HepG2 (cell line): Measurements from ENCODE around the gene ZNF655. TPM values are rescaled to one million over a fixed set of nuclear protein-coding genes. Genes with fewer than 3 reads are reported as not detected.

Experiments
- ATAC-seq: fragments of 200-7000 bp; cut with Tn5 transposase; 3 replicates; pipeline ENCODE4 v1.9.1; 2020; ENCODE audit warnings: mild to moderate bottlenecking, moderate library complexity
- BruUV-seq: library from RNA; stranded (reverse); fragments of 400-500 nt; replicated peaks from 2 replicates; lab custom pipeline; 2021; lab: Mats Ljungman, UMichigan
- CTCF ChIA-PET: fragments of 300-600 bp; formaldehyde crosslinking; extraction: SDS; loops from one replicate; lab custom pipeline; 2021; ENCODE audit warnings: low total read pairs, inconsistent platforms, low intra/inter-chr PET ratio; lab: Yijun Ruan, JAX
- POLR2A ChIA-PET: fragments of 350-600 bp; sonication (Branson Sonifier 250); formaldehyde crosslinking; loops from one replicate; lab custom pipeline; 2020; ENCODE audit warnings: antibody characterized with exemption, inconsistent platforms; lab: Yijun Ruan, JAX
- DNase-seq: peaks from one replicate; pipeline ENCODE4 v3.0.0-alpha.2; 2015; ENCODE audit warnings: low spot score
- FAIRE-seq: peaks from 3 replicates; lab custom pipeline; 2011; peaks lifted over from hg19 to GRCh38; lab: Jason Lieb, UNC
- H2AFZ ChIP-seq: one replicate; pipeline ENCODE4 v1.6.1; 2011; ENCODE audit warnings: low read length, inconsistent platforms
- H3K27ac ChIP-seq: fragments of 300-600 bp; 3 replicates; pipeline ENCODE4 v1.8.0; 2011; ENCODE audit warnings: mixed run types, mild to moderate bottlenecking, mixed read lengths, low read length, inconsistent platforms; ENCODE audit not compliant: insufficient read depth; ENCODE audit errors: extremely low read length
- H3K27me3 ChIP-seq, 2 experiments: fragments of 200-600 bp in 1 of 2; 2 replicates in 1 of 2; 3 replicates in 1 of 2; pipeline versions ENCODE4 v1.6.0 to v1.8.0; 2011; ENCODE audit warnings: low read length in 2 of 2, mild to moderate bottlenecking in 2 of 2, moderate library complexity in 2 of 2, inconsistent platforms in 1 of 2; ENCODE audit not compliant: insufficient read depth in 2 of 2, control insufficient read depth in 1 of 2
- H3K36me3 ChIP-seq, 2 experiments: fragments of 200-600 bp in 1 of 2; replicated peaks in 1 of 2; 2 replicates in 1 of 2; 3 replicates in 1 of 2; pipeline versions ENCODE4 v1.5.1 to v1.8.0; 2011; ENCODE audit warnings: low read length in 2 of 2, inconsistent platforms in 1 of 2; ENCODE audit not compliant: insufficient read depth in 2 of 2, control insufficient read depth in 1 of 2
- H3K4me1 ChIP-seq: 2 replicates; pipeline ENCODE4 v1.5.1; 2012; ENCODE audit warnings: low read length, inconsistent platforms; ENCODE audit not compliant: insufficient read depth
- H3K4me2 ChIP-seq: 2 replicates; pipeline ENCODE4 v1.6.0; 2011; ENCODE audit warnings: low read depth, low read length, inconsistent platforms
- H3K4me3 ChIP-seq, 3 experiments: fragments of 200-600 bp in 1 of 3; sonication (generic), shearing (Covaris generic) in 1 of 3; replicated peaks in 1 of 3; 2 replicates each; pipeline ENCODE4 v1.5.1; 2011 to 2016; ENCODE audit warnings: low read length in 3 of 3, inconsistent platforms in 2 of 3, low read depth in 2 of 3, mild to moderate bottlenecking in 2 of 3, control low read depth in 1 of 3, mixed read lengths in 1 of 3; ENCODE audit not compliant: insufficient read depth in 1 of 3
- H3K79me2 ChIP-seq: one replicate; pipeline ENCODE4 v1.6.1; 2011; ENCODE audit warnings: low read length, inconsistent platforms; ENCODE audit not compliant: insufficient read depth
- H3K9ac ChIP-seq: 2 replicates; pipeline ENCODE4 v1.6.0; 2011; ENCODE audit warnings: mild to moderate bottlenecking, low read depth, low read length, inconsistent platforms; ENCODE audit not compliant: insufficient read depth
- H3K9me3 ChIP-seq: 2 replicates; pipeline ENCODE4 v1.5.1; 2012; ENCODE audit warnings: mild to moderate bottlenecking, low read length
- H4K20me1 ChIP-seq: 2 replicates; pipeline ENCODE4 v1.6.0; 2011; ENCODE audit warnings: inconsistent platforms, mild to moderate bottlenecking, low read length, moderate library complexity; ENCODE audit not compliant: insufficient read depth
- CSRNP2 ChIP-seq: sonication (generic); formaldehyde crosslinking; conservative IDR thresholded peaks from 2 replicates; pipeline ENCODE4 v1.8.0; 2022; ENCODE audit warnings: low read depth, missing genetic modification reagents
- HDAC2 ChIP-seq: sonication (generic); formaldehyde crosslinking; IDR thresholded peaks from 2 replicates; pipeline ENCODE4 v1.4.0; 2020; ENCODE audit warnings: missing genetic modification reagents
- IRF9 ChIP-seq: sonication (generic); formaldehyde crosslinking; IDR thresholded peaks from 2 replicates; pipeline ENCODE4 v1.8.0; 2022; ENCODE audit warnings: missing genetic modification reagents, mild to moderate bottlenecking, borderline replicate concordance
- JUNB ChIP-seq: sonication (generic); formaldehyde crosslinking; IDR thresholded peaks from 2 replicates; pipeline ENCODE4 v1.8.0; 2022; ENCODE audit warnings: missing genetic modification reagents, mild to moderate bottlenecking, borderline replicate concordance
- KDM1A ChIP-seq: IDR thresholded peaks from 2 replicates; pipeline ENCODE4 v1.6.1; 2016; ENCODE audit warnings: missing compliant biosample characterization
- KLF12 ChIP-seq: sonication (generic); formaldehyde crosslinking; IDR thresholded peaks from 2 replicates; pipeline ENCODE4 v1.4.0; 2020; ENCODE audit warnings: missing genetic modification reagents, borderline replicate concordance
- MTA3 ChIP-seq: sonication (generic); formaldehyde crosslinking; IDR thresholded peaks from 2 replicates; pipeline ENCODE4 v1.4.0; 2020; ENCODE audit warnings: missing genetic modification reagents
- NAIF1 ChIP-seq: sonication (generic); formaldehyde crosslinking; IDR thresholded peaks from 2 replicates; pipeline ENCODE4 v1.5.0; 2020; ENCODE audit warnings: mild to moderate bottlenecking, missing genetic modification reagents, borderline replicate concordance
- NCOA1 ChIP-seq: sonication (generic); formaldehyde crosslinking; IDR thresholded peaks from 2 replicates; pipeline ENCODE4 v1.9.0; 2021; ENCODE audit warnings: missing genetic modification reagents
- RFX5 ChIP-seq: IDR thresholded peaks from 2 replicates; pipeline ENCODE4 v1.6.1; 2011; ENCODE audit warnings: low read depth, low read length, improper control_type of control experiment
- ZFP62 ChIP-seq: sonication (generic); formaldehyde crosslinking; IDR thresholded peaks from 2 replicates; pipeline ENCODE4 v1.4.0; 2020; ENCODE audit warnings: missing genetic modification reagents
- ZMYM3 ChIP-seq: sonication (generic); formaldehyde crosslinking; IDR thresholded peaks from 2 replicates; pipeline ENCODE4 v1.5.1; 2020; ENCODE audit warnings: mild to moderate bottlenecking, missing genetic modification reagents
- ZNF10 ChIP-seq: sonication (generic); formaldehyde crosslinking; IDR thresholded peaks from 2 replicates; pipeline ENCODE4 v1.4.0; 2020; ENCODE audit warnings: mild to moderate bottlenecking, low read depth, missing genetic modification reagents, borderline replicate concordance
- ZNF121 ChIP-seq: sonication (generic); formaldehyde crosslinking; IDR thresholded peaks from 2 replicates; pipeline ENCODE4 v1.5.0; 2020; ENCODE audit warnings: mild to moderate bottlenecking, missing genetic modification reagents
- ZNF18 ChIP-seq: sonication (generic); formaldehyde crosslinking; IDR thresholded peaks from 2 replicates; pipeline ENCODE4 v1.8.0; 2022; ENCODE audit warnings: mild to moderate bottlenecking, missing genetic modification reagents; ENCODE audit not compliant: insufficient replicate concordance
- ZNF644 ChIP-seq: IDR thresholded peaks from 2 replicates; pipeline ENCODE4 v1.6.1; 2016; ENCODE audit warnings: low read depth
- ZNF761 ChIP-seq: sonication (generic); formaldehyde crosslinking; conservative IDR thresholded peaks from 2 replicates; pipeline ENCODE4 v1.4.0; 2020; ENCODE audit warnings: mild to moderate bottlenecking, missing genetic modification reagents
- WGBS: methylation state at CpG from one replicate; pipeline ENCODE4 v1.1.6; 2017; ENCODE audit warnings: low lambda C conversion rate; 5-methylcytosine and 5-hydroxymethylcytosine counted together
- in situ Hi-C: cut with HindIII; loops from 2 replicates; pipeline ENCODE4 v1.10.0; 2017; ENCODE audit warnings: low pct_unique_long_range_greater_than_20kb; ENCODE audit not compliant: extremely low pct_ligation_motif_present
- intact Hi-C: fragments of 100-400 bp; cut with micrococcal nuclease; formaldehyde crosslinking; loops from one replicate; pipeline ENCODE4 v1.10.0; 2022; ENCODE audit not compliant: unreplicated experiment
- polyA plus RNA-seq, 8 experiments: library from polyadenylated mRNA; depleted of rRNA in 3 of 8; stranded (reverse) in 7 of 8; unstranded in 1 of 8; fragments of >200 nt; fragmentation: Illumina TruSeq in 4 of 8; extraction: Trizol in 4 of 8; gene quantifications; 2 replicates each; pipeline versions ENCODE4 v1.2.1 to v1.2.3, GENCODE V29; 2011 to 2016; ENCODE audit warnings: low read depth in 4 of 8, missing spikeins in 1 of 8, mixed read lengths in 1 of 8; ENCODE audit not compliant: insufficient read depth in 1 of 8
- total RNA-seq, 5 experiments: library from RNA; depleted of rRNA; stranded (reverse); fragments of >200 nt; fragmentation: Illumina TruSeq; extraction: Trizol; gene quantifications; 2 replicates each; pipeline ENCODE4 v1.2.3, GENCODE V29; 2016; ENCODE audit warnings: low read depth in 1 of 5

Gene ZNF655
- total and polyA plus RNA-seq, 2 of the 13 experiments (the other 11 are each of a cell fraction or from before 2014, with no cell fraction given) = 53.4 to 75.6 TPM

GRCh38 chr7:99557940-99558305, 519 bp upstream of the ZNF655 start (continued):
- TF ChIP-seq HDAC2 = no peak
- TF ChIP-seq JUNB (CRISPR knock-in tag) = 0 out of 2 replicates have a peak, but pooled peaks have one; percentile 20
- TF ChIP-seq MTA3 = no peak
- TF ChIP-seq ZNF10 (CRISPR knock-in tag) = 0 out of 2 replicates have a peak, but pooled peaks have one; percentile 87
- no peak for TF ChIP-seq ZFP62 (CRISPR knock-in tag)
- no peak for TF ChIP-seq CSRNP2 (CRISPR knock-in tag)
- peak; percentile 21 for TF ChIP-seq ZNF18
- no peak for TF ChIP-seq ZNF644 (CRISPR knock-in tag)

- H3K79me2 ChIP-seq = peaks cover 46% of the 10 kb centered on the region
- no peak overlapping the region for H2AFZ ChIP-seq
- 8% methylated on average over 27 of the region's 31 CpGs for WGBS
- H3K4me3 ChIP-seq = peak overlapping the region; percentile 87 to 99 (median 98)
- ChIA-PET POLR2A (interaction anchor here (0.7 to 3.6 kb wide), 16 partner anchors 13 to 431 kb away, joined by 3 to 42 read pairs (median 6); partner anchors contain the start of genes AZGP1, ZKSCAN5, ZNF394 and ZSCAN25), CTCF (no interaction called here)
- no peaks in the 10 kb centered on the region for H3K9me3 ChIP-seq
- H3K27ac ChIP-seq = peak overlapping the region; percentile 95
- in situ Hi-C loops (no loop called here), intact Hi-C loops (loop anchor here (2.0 to 5.0 kb wide), 2 partner anchors 57 kb away; partner anchors contain the start of genes ZKSCAN5, ZNF394 and ZSCAN25)
- peak overlapping the region; percentile 100 for H3K9ac ChIP-seq
- H3K36me3 ChIP-seq = peaks cover 15 to 53% of the 10 kb centered on the region in 2 experiments
- BruUV-seq = no TSS peak
- H3K27me3 ChIP-seq = no peaks in the 10 kb centered on the region; a peak in 1 of 5 replicates
- H3K4me1 ChIP-seq = peaks cover 43% of the 10 kb centered on the region
- peaks cover 5% of the 10 kb centered on the region; the same call in 1 of the 2 replicates for H4K20me1 ChIP-seq
- peak overlapping the region; percentile 80 for H3K4me2 ChIP-seq
- ATAC-seq (no peak), FAIRE-seq (no peak), DNase-seq (no peak)
- no peak for TF ChIP-seq ZNF761 (CRISPR knock-in tag)
- TF ChIP-seq KDM1A (CRISPR knock-in tag) = peak; percentile 32; the same call in 1 of the 2 replicates
- TF ChIP-seq RFX5 = no peak
- 0 out of 2 replicates have a peak, but pooled peaks have one; percentile 11 for TF ChIP-seq KLF12 (CRISPR knock-in tag)
- peak; percentile 94 for TF ChIP-seq ZNF121 (CRISPR knock-in tag)
- TF ChIP-seq NAIF1 = 0 out of 2 replicates have a peak, but pooled peaks have one; percentile 46
- TF ChIP-seq IRF9 (CRISPR knock-in tag) = no peak
- no peak for TF ChIP-seq NCOA1 (CRISPR knock-in tag)
- TF ChIP-seq ZMYM3 = peak; percentile 32; the same call in 1 of the 2 replicates
These were observed 903 bp downstream of the ZNF655 start for GRCh38 chr7:99559175-99559915.
